GM19455 (cell line): ENCODE measurements around the gene ELMO1.

Experiments
- ATAC-seq: cut with Tn5 transposase; IDR thresholded peaks from one replicate; pipeline ENCODE4 v1.9.1; 2021; ENCODE audit not compliant: unreplicated experiment

Gene ELMO1

GRCh38 chr7:37448636-37449361 lies at the start of gene ELMO1:
Gene ELMO1 (minus strand): TSS chr7:37448864. CDS start chr7:37342690, 106,174 bp downstream.
- peak; percentile 97 for ATAC-seq

GRCh38 chr7:37497576-37497975 lies 48.9 kb upstream of the ELMO1 start:
- no peak for ATAC-seq

- ATAC-seq, result no peak
Observed at GRCh38 chr7:37495574-37496184, 47.0 kb upstream of the ELMO1 start.

GRCh38 chr7:37494926-37495325 lies 46.3 kb upstream of the ELMO1 start:
- ATAC-seq, result peak; percentile 66

GRCh38 chr7:37493810-37494209 lies 45.1 kb upstream of the ELMO1 start:
- no peak for ATAC-seq

- ATAC-seq, result no peak
Observed at GRCh38 chr7:37493123-37493522, 44.5 kb upstream of the ELMO1 start.

GRCh38 chr7:37491919-37492694 lies 43.4 kb upstream of the ELMO1 start:
- no peak for ATAC-seq

- no peak for ATAC-seq
Observed at GRCh38 chr7:37489703-37490102, 41.0 kb upstream of the ELMO1 start.

- ATAC-seq, result no peak
Observed at GRCh38 chr7:37488163-37488764, 39.6 kb upstream of the ELMO1 start.

- ATAC-seq, result no peak
Observed at GRCh38 chr7:37484426-37485073, 35.9 kb upstream of the ELMO1 start.

GRCh38 chr7:37483627-37484026 lies 35.0 kb upstream of the ELMO1 start:
- no peak for ATAC-seq

- ATAC-seq, result no peak
Observed at GRCh38 chr7:37482953-37483352, 34.3 kb upstream of the ELMO1 start.

GRCh38 chr7:37482505-37482904 lies 33.8 kb upstream of the ELMO1 start:
- ATAC-seq, result no peak

GRCh38 chr7:37481722-37482288 lies 33.1 kb upstream of the ELMO1 start:
- no peak for ATAC-seq

GRCh38 chr7:37481154-37481553 lies 32.5 kb upstream of the ELMO1 start:
- ATAC-seq, result no peak

- ATAC-seq, result no peak
Observed at GRCh38 chr7:37480041-37481031, 31.7 kb upstream of the ELMO1 start.

GRCh38 chr7:37476881-37477450 lies 28.3 kb upstream of the ELMO1 start:
- no peak for ATAC-seq

- ATAC-seq, result no peak
Observed at GRCh38 chr7:37476428-37476827, 27.8 kb upstream of the ELMO1 start.

GRCh38 chr7:37475646-37476045 lies 27.0 kb upstream of the ELMO1 start:
- ATAC-seq, result no peak
